GM11168 (cell line): ENCODE measurements around the gene CXorf65.

Source experiments
- in situ Hi-C: fragments of 300-500 bp; cut with MboI; formaldehyde crosslinking; loops from one replicate; pipeline ENCODE4 v1.12.0; 2022; ENCODE audit warnings: low sequenced_read_pairs; ENCODE audit not compliant: unreplicated experiment

CXorf65 gene

GRCh38 chrX:71106427-71106826 is at the start of gene CXorf65:
TSS of gene CXorf65 (minus strand) at chrX:71106740. CDS start at chrX:71106556, 184 bp downstream.
- in situ Hi-C loops, result no loop called here

DNA sequence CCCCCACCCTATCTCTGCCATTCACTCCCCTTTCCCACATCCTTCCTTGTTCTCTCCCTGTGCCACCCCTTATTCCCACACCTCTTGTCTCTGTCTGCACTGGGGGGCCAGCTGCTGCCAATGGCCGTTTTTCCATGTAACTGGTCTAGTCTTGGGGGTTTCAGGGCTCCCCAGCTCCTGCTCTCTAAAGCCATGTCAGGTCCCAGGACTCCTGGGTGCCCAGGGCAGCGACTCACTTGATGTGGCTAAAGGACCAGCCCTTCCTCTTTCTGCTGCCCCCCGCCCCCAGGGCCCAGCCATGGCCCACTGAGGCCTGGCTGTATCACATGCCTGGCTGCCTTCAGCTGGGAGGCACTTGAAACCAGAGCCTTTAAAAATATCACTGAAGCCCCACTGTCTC is 48.1 kb upstream of the CXorf65 start:
- in situ Hi-C loops, result no loop called here

GRCh38 chrX:71154196-71154595 is 47.7 kb upstream of the CXorf65 start:
- in situ Hi-C loops, result no loop called here

DNA sequence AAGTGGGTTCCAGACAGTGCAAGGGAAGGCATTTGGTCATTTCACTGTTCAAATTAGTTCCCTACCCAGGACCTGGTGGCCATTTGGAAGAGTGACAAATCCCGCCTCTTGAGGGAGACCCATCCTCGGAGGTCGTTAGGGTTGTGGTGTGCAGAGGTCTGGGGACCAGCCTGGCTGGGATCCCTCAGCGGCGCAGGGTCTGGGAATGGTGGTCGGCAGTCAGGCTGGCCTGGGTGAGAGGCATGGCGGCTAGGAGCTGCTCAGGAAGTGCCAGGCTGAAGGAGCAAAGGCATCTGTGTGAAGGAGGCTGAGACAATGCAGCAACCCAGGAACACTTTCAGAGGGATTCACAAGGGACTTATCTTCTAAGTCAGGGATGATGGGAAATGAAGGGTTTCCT is 44.8 kb upstream of the CXorf65 start:
- in situ Hi-C loops, result no loop called here

GRCh38 chrX:71148278-71148663 is 41.7 kb upstream of the CXorf65 start:
- in situ Hi-C loops, result no loop called here

GRCh38 chrX:71147496-71148277 is 41.1 kb upstream of the CXorf65 start:
- in situ Hi-C loops, result no loop called here

- in situ Hi-C loops, result no loop called here
These were observed 38.1 kb upstream of the CXorf65 start, which contains the start of gene NLGN3 for GRCh38 chrX:71144651-71145050. TSS of gene NLGN3 (plus strand) at chrX:71144841. CDS start at chrX:71147750, 2,909 bp downstream.

GRCh38 chrX:71143508-71143907 is 37.0 kb upstream of the CXorf65 start:
- in situ Hi-C loops, result no loop called here

GRCh38 chrX:71140440-71140839 is 33.9 kb upstream of the CXorf65 start:
- in situ Hi-C loops, result no loop called here

DNA sequence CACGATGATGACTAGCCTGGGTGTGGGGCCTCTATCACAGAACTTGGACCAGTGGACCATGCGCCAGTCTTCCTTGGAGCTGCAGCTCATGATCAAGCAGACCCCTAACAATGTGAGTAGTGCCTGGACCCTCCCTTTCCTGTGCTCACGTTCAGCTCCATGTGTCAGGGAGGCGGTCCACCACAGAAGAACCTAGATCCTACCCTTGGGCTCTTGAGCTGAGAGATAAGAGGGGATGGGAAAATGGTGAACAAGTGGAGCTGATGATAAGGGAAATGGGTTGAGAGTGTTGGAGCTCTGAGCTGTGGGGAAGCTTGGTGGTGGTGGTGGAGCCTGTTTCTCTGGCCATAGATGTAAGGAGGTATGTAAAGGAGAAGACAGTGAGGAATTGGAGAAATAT is 25.0 kb upstream of the CXorf65 start:
- in situ Hi-C loops, result no loop called here

DNA sequence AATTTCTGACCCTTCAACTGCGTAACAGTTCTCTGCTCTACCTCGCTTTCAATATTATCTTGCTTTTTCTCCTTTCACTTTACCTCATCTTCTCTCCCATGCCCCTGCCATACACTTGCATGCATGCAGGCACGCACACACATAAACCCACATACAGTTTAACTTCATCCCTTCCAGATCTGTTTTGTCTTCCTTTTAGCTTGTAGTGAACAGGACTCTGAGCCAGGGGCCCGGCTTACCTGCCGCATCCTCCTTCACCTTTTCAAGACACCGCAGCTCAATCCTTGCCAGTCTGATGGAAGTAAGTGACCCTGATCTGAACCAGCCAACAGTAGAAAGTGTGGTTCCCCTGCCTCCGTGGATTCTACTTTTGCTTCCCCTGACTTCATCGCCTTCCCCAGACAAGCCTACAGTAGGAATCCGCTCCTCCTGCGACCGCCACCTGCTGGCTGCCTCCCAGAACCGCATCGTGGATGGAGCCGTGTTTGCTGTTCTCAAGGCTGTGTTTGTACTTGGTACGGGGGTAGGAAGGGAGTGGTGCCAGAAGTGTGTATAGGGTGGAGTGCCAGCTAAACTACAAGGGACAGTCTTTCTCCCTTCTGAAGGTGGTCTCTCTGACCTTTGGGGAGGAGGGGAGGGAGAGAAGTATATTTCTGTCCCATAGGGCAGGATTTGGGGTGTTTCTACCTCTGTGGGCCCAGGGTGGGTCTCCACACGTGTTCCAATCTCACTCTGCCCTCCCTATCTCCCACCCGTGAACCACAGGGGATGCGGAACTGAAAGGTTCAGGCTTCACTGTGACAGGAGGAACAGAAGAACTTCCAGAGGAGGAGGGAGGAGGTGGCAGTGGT is 22.6 kb upstream of the CXorf65 start:
- in situ Hi-C loops, result no loop called here

DNA sequence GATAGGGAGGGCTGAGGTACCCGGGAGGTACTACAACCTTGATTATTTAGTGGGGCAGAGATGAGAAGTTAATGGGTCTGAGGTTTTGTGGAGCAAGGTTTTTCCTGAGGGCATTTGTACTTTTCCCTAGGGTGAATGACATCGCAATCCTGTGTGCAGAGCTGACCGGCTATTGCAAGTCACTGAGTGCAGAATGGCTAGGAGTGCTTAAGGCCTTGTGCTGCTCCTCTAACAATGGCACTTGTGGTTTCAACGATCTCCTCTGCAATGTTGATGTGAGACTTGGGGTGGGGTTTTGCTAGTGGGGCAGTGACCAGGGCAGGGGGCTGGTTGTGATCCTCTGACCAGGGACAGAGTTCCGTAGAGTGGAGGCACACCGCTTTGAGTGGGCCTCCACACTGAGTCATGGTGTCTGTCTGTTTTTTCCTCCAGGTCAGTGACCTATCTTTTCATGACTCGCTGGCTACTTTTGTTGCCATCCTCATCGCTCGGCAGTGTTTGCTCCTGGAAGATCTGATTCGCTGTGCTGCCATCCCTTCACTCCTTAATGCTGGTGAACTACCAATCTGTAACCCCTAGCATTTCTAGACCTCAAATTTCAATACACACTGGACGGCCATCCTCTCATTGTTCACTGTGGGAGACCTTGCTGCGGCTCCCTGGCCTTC is 21.8 kb upstream of the CXorf65 start:
- in situ Hi-C loops, result no loop called here

DNA sequence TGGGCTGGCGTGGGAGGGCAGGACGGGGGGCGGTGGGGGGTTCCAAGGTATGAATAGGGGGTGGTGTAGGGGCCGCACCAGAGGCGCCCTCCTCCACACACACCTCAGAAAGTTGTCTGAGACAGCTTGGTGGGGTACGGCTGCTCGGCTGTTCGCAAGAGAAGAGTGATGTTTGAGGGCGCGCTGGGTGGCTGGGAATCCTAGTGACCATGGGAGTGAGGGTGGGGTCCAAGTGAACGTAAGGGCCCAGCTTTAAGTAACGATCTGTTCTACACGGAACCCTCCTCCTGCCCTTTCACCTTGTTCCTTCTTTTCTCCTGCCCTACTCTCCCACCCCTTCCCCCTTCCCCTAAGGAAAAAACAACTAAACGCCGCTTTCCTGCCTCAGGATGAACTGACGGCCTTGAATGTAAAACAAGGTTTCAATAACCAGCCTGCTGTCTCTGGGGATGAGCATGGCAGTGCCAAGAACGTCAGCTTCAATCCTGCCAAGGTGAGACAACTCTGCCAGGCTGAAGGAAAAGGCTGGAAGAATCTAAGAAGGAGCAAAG is 12.5 kb upstream of the CXorf65 start:
- in situ Hi-C loops, result no loop called here

DNA sequence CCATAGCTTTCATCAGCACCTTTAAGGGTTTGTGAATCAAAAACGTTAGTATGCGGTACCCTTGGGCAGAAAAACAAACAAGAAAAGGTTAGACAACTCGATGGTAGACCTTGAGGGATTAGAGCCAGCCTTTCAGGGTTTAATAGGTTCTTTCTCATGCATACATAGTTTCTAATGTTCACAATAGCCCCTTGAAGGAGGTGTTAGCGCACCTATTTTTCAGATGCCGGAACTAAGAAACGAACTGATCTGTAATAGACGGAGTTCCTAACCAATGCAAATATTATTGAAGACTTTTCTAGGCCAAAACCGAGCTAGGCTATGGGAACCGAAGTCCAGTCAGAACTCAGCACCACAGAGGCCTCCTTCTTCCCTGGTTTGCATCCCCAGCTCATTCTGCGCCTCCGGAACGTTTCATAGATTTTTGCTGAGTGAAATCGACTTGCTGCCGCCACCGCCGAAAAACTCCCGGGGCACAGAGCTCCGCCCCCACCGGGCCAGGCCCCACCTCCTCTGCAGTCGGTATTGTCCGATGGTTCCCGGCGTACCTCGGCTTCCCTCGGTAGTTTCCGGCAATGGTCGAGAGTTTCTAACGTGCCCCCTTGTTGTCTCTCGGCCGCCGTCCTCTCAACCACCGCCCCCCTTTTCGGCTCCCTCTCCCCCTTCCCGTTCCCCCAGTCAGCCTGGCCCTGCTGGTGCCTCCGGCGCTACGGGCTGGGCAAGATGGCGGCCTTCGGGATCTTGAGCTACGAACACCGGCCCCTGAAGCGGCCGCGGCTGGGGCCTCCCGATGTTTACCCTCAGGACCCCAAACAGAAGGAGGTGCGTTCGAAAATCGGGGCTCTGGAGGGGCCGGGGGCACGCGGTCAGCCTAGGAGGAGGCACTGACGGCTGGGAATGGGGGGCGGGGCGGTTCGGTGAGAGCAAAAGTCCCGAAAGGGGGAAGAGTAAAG is 11.8 kb upstream of the CXorf65 start, which contains the start of gene MED12:
TSS of gene MED12 (plus strand) at position 565 of the 953 bp plus-strand sequence. CDS start at position 724, 159 bp downstream.
- in situ Hi-C loops, result no loop called here

- in situ Hi-C loops, result no loop called here
These were observed 10.8 kb upstream of the CXorf65 start for GRCh38 chrX:71117358-71117757.

- in situ Hi-C loops, result no loop called here
These were observed 5.4 kb upstream of the CXorf65 start for GRCh38 chrX:71111921-71112431.

GRCh38 chrX:71111141-71111843 is 4.8 kb upstream of the CXorf65 start, which contains the start of gene IL2RG:
TSS of gene IL2RG (minus strand) at chrX:71111577. CDS start at chrX:71111539, 38 bp downstream.
- in situ Hi-C loops, result no loop called here

DNA sequence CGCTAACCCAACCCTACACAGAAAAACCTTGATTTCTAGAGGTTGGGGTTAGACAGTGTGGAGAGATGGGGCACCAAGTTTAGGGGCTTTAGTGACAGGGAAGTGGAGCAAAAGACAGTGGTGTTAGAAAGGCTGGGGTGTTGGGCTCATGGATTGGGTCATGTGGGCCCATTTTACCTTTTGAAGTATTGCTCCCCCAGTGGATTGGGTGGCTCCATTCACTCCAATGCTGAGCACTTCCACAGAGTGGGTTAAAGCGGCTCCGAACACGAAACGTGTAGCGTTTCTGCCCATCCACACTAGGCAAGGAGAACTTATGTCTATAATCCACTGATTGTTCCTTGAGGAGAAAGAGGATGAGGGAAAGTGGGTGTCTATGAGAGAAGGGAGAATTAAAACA is 2.5 kb upstream of the CXorf65 start:
- in situ Hi-C loops, result no loop called here
